ENCODE data around the gene HABP2. TPM values are rescaled to one million over a fixed set of nuclear protein-coding genes. Genes with fewer than 3 reads are reported as not detected.

HABP2 gene
- total RNA-seq, 1 donor from 2014 or later, result not detected

DNA sequence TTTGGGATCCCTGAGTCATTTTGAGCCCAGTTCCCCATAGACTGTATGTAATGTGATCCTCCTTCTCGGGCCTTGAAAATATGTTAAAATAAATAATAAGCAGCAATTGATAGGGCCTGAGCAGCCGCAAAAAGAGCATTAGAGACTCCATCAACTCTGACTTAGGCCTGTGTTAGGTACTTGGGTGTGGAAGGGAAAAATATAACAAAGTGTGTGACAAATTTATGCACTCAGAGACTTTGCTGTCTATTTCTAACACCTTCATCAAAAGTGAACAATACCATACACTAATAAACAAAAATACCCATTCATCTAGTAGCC is 31.4 kb upstream of the HABP2 start:
- no peak overlapping the region for H3K27ac Mint-ChIP-seq
- no peak for ATAC-seq (ENCODE audit: low read depth)
- H3K4me3 Mint-ChIP-seq, result no peak overlapping the region
- no peaks in the 10 kb centered on the region for H3K9me3 Mint-ChIP-seq
- ChIA-PET POLR2A (no interaction called here), CTCF (interaction anchor here (1.1 to 1.3 kb wide), 2 partner anchors 42 to 44 kb away, joined by 3 read pairs; no protein-coding TSS in a partner anchor)
- peaks cover 12% of the 10 kb centered on the region for H3K27me3 Mint-ChIP-seq
- no peaks in the 10 kb centered on the region for H3K36me3 Mint-ChIP-seq (ENCODE audit: low read depth)
- H3K4me1 Mint-ChIP-seq, result no peaks in the 10 kb centered on the region
- intact Hi-C loops (cut with micrococcal nuclease), result loop anchor here (2.0 kb wide), 1 partner anchor 1047 kb away; no protein-coding TSS in a partner anchor
- TF ChIP-seq, protein P1, sequence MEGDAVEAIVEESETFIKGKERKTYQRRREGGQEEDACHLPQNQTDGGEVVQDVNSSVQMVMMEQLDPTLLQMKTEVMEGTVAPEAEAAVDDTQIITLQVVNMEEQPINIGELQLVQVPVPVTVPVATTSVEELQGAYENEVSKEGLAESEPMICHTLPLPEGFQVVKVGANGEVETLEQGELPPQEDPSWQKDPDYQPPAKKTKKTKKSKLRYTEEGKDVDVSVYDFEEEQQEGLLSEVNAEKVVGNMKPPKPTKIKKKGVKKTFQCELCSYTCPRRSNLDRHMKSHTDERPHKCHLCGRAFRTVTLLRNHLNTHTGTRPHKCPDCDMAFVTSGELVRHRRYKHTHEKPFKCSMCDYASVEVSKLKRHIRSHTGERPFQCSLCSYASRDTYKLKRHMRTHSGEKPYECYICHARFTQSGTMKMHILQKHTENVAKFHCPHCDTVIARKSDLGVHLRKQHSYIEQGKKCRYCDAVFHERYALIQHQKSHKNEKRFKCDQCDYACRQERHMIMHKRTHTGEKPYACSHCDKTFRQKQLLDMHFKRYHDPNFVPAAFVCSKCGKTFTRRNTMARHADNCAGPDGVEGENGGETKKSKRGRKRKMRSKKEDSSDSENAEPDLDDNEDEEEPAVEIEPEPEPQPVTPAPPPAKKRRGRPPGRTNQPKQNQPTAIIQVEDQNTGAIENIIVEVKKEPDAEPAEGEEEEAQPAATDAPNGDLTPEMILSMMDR (IDR thresholded peaks at IDR 0.05), result no peak
- no peak for DNase-seq

DNA sequence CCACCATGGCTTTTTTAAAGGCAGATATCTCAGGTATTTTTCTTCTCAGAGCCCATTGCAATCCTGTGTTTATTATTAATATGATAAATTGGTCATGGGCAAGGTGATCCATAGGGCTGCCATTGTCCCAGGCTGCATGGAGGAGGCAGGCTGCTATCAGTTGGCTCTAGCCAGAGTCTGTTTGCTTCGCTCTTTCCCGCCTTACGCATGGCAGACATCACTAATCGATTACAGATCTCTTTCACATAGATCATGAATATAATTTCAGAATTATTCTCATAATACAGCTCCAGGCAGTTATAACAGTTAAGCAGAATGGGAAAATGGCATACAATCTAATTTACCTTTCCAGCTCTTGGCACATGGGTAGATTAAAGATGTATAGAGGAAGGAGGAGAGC is 30.4 kb upstream of the HABP2 start:
- ChIA-PET POLR2A (interaction anchor here (0.6 kb wide), 1 partner anchor 9 kb away, joined by 8 read pairs; no protein-coding TSS in a partner anchor), CTCF (no interaction called here)
- H3K9me3 Mint-ChIP-seq, result no peaks in the 10 kb centered on the region
- DNase-seq (no peak), ATAC-seq (ENCODE audit: low read depth) (no peak)
- no peak overlapping the region for H3K4me3 Mint-ChIP-seq
- H3K27ac Mint-ChIP-seq, result no peak overlapping the region
- peaks cover 12% of the 10 kb centered on the region for H3K27me3 Mint-ChIP-seq
- TF ChIP-seq, protein P1 (IDR thresholded peaks at IDR 0.05), result no peak
- no peaks in the 10 kb centered on the region for H3K36me3 Mint-ChIP-seq (ENCODE audit: low read depth)
- H3K4me1 Mint-ChIP-seq, result no peaks in the 10 kb centered on the region
- intact Hi-C loops (cut with micrococcal nuclease), result no loop called here

DNA sequence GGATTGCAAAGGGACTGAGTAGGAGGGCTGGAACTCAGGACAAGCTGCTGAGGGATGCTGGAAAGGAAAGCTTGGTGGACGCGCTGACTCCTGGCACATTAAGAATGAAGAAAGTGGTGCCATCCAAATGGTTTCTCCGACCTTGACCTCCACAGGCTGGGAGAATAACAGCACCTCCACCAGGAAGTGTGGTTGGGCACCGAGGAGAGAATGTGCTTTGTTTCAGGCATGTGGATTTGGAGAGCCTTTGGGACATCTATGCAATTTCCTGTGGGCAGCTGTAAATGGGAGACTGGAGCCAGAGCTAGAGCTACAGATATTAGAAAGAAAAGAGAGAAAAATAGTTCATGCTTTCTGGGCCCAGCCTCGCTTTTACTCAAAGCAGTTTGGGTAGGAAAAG is 29.8 kb upstream of the HABP2 start:
- Mint-ChIP-seq H3K27ac (no peak overlapping the region), H3K9me3 (no peaks in the 10 kb centered on the region), H3K4me1 (no peaks in the 10 kb centered on the region), H3K36me3 (ENCODE audit: low read depth) (no peaks in the 10 kb centered on the region), H3K4me3 (no peak overlapping the region), H3K27me3 (peaks cover 12% of the 10 kb centered on the region)
- no peak for ATAC-seq (ENCODE audit: low read depth)
- TF ChIP-seq, protein P1 (IDR thresholded peaks at IDR 0.05), result no peak
- POLR2A ChIA-PET, result interaction anchor here (0.6 kb wide), 1 partner anchor 9 kb away, joined by 8 read pairs; no protein-coding TSS in a partner anchor
- CTCF ChIA-PET, result no interaction called here
- DNase-seq, result no peak
- intact Hi-C loops (cut with micrococcal nuclease), result no loop called here

DNA sequence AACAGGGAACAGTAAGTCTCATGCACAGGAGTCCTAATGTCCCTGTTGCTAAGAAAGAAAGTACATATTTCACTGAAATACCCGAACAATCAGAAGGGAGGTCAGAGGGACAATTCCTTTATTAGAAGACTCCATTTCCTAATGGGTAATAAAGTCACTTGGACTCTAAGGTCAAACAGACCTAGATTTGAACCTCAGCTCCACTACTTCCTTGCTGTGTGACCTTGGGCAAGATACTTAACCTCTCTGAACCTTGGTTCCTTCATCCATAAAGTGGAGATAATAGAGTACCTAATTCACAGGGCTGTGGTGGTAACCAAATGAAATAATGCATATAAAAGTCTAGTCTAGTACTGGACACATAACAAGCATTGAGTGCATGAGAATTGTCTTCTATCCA is 29.2 kb upstream of the HABP2 start:
- ChIA-PET POLR2A (no interaction called here), CTCF (no interaction called here)
- Mint-ChIP-seq H3K9me3 (no peaks in the 10 kb centered on the region), H3K4me3 (no peak overlapping the region), H3K27me3 (peaks cover 12% of the 10 kb centered on the region), H3K27ac (no peak overlapping the region), H3K4me1 (no peaks in the 10 kb centered on the region), H3K36me3 (ENCODE audit: low read depth) (no peaks in the 10 kb centered on the region)
- TF ChIP-seq, protein P1 (IDR thresholded peaks at IDR 0.05), result no peak
- ATAC-seq (ENCODE audit: low read depth) (no peak), DNase-seq (no peak)
- intact Hi-C loops (cut with micrococcal nuclease), result no loop called here

DNA sequence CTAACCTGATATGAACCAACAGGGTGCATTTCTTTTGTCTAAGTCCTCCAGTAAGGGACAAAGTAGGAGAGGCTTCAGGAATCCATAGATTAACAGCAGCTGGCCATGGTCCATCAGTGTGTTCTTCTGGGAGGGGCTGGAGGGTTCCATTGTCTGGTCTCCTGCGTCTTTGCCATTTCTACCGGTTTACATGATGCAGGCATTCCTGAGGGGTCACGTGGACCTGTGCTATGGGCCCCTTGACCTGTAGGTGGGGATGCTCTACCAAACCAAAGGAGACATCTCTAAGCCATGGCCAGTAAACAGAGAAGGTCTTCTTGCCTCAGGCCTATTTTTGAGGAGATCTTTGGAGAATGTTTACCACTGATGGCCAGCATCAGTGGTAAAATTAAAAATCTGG is 28.7 kb upstream of the HABP2 start:
- intact Hi-C loops (cut with micrococcal nuclease), result no loop called here
- POLR2A ChIA-PET, result no interaction called here
- CTCF ChIA-PET, result no interaction called here
- peaks cover 12% of the 10 kb centered on the region for H3K27me3 Mint-ChIP-seq
- H3K9me3 Mint-ChIP-seq, result no peaks in the 10 kb centered on the region
- DNase-seq, result no peak
- H3K4me3 Mint-ChIP-seq, result no peak overlapping the region
- ATAC-seq (ENCODE audit: low read depth), result no peak
- H3K36me3 Mint-ChIP-seq (ENCODE audit: low read depth), result no peaks in the 10 kb centered on the region
- no peak overlapping the region for H3K27ac Mint-ChIP-seq
- TF ChIP-seq, protein P1 (IDR thresholded peaks at IDR 0.05), result no peak
- no peaks in the 10 kb centered on the region for H3K4me1 Mint-ChIP-seq
